HG02981 (cell line): ENCODE data around the gene IFITM10.

ENCODE experiments used
- ATAC-seq: cut with Tn5 transposase; IDR thresholded peaks from one replicate; pipeline ENCODE4 v1.9.1; 2021; ENCODE audit warnings: mild to moderate bottlenecking, moderate library complexity; ENCODE audit not compliant: unreplicated experiment

The IFITM10 gene

DNA sequence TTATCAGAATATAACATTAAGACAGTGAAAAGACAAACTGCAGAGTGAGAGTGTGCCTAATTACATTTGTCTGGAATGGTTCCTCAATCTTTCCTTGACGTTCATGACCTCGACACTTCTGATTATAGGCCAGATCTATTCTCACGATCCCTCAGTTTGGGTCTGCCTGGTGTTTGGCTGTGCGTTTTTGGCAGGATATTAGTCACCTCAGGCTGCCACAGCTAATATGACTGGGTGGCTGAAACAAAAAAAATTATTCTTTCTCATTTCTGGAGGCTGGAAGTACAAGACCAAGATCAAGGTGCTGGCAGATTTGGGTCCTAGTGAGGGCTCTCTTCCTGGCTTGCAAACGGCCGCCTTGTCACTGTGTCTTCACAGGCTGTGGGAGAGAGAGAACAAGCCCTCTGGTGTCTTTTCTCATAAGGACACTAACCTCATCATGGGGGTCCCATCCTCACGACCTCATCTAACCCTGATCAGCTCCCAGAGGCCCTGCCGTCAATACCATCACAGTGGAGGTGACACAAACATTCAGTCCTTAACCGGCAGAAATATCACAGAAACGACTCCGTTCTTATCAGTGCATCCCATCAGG is 23.2 kb downstream of the IFITM10 start:
- no peak for ATAC-seq

DNA sequence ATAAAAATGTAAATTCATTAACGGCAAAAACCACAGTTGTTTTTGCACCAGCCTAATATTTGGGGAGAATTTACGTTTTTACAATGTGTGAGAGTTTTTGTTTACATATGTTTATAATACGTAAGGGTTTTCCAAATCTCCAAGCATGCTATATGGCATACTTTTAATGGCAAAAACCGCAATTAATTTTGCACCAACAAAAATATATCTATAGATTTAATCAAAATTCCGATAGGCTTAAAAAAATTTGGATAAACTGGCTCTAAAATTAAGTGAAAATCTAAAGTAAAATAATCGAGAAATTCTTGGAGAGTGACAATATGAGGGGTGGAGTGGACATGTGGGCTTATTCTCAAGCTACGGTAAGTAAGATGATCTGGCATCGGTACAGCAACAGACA is 30.6 kb downstream of the IFITM10 start:
- no peak for ATAC-seq

DNA sequence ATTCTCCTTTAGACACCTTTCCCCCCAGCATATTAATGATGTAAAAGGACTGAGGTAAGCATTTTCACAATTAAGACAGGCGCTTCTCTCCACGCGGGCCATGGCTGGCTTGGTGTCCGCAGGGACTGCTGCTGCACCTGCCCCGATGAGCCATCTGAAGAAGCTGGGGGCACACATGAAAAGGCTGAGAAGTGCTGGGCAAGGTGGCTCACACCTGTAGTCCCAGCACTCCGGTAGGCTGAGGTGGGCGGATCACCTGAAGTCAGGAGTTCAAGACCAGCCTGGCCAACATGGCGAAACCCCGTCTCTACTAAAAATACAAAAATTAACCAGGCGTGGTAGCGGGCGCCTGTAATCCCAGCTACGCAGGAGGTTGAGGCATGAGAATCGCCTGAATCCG is 32.1 kb downstream of the IFITM10 start:
- ATAC-seq, result no peak

DNA sequence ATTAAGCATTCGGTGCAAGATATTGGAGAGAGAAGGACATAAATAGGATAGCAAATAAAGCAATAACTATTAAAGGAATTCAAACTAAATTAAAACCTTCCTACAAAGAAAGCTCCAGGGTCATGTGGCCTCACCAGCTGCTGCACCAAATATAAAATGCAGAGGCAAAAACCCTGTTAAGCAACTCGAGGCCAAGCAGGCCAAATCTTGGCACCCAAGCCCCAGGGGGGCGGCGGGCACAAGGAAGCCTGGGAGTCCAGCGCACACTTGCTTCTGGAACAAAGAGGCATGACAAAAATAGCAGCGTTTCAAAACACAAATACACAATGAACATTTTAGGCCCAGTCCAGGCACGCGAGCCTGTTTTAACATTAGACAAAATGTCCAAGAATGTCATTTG is 32.6 kb downstream of the IFITM10 start:
- no peak for ATAC-seq

DNA sequence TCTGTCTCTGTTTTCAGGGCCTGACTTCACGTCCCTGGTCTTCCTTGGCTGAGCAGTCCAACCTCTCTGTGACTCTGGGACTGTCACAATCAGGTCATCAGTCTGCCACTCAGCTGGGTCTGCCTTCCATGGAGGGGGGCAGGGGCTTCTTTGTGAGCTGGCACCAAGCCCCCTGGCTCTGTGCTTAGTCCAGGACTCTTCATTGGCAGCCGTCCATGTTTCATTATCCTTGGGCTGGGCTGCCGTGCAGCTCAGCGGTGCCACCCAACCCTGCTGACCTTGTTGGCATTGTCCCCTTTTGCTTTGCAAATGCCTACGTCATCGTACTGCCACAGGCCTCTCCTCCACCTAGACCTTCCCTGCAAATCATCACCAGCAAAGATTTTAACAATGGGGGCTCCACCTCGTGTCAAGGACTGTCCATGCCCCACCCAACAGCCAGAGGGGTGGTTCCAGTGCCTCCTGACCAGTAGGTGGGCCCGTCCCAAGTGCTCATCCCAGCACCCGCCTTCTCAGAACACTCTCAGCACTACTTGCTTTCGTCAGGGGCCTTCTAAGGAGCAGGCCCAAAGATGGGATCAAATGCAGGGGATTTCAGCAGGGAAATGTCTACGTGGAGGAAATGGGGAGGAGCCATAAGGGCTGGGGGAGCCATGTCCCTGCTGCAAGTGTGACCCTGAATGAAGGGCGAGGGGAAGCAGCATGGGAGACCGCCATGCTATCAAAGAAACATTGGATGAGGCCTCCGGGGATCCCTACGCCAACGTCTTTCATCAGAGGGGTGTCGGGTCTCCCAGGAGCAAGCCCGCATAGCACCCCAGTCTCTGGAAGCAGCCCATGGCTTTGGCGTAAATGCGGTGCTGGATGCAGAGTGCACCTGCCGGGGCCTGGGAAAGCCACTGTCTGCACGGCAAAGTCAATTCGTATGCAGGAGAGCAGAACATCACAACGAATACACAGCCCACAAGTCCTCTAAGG is 35.2 kb downstream of the IFITM10 start:
- no peak for ATAC-seq

DNA sequence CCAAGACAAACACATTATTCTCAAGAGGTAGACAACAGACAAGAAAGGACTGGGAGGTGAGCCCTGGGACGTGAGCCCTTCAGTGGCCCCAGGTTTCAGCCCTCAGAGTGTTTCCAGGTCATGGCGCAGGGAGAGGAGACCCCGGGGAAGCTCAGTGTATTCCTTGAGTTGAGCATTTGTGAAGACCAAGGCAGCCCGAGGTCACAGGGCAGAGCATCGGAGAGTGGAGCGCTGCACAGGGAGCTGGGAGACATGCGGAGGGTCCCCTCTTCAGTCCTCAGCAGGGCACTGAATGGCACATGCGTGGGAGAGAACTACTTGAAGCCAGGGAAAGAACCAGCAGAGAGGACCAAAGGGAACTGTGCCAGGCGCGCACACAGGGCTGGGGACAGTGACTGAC is 41.7 kb downstream of the IFITM10 start:
- ATAC-seq, result no peak

DNA sequence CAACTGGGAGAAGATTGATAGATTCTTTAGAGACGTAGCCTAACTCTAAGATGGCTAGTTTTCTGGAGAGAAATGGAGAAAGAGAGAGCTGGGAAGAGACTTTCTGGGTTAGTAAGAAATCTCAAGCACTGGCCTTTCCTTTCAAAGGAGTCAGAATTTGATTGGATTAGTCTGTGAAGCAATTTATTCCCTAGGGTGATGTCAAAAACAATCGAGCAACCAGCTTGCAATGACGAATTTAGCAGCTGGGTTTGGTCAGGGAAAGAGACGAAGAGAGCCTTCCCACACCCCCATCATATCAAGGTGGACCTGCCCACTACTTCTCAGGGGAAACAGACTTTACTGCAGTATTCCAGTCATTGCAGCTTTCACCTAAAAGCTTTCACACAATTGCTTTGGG is 42.6 kb downstream of the IFITM10 start:
- ATAC-seq, result no peak

DNA sequence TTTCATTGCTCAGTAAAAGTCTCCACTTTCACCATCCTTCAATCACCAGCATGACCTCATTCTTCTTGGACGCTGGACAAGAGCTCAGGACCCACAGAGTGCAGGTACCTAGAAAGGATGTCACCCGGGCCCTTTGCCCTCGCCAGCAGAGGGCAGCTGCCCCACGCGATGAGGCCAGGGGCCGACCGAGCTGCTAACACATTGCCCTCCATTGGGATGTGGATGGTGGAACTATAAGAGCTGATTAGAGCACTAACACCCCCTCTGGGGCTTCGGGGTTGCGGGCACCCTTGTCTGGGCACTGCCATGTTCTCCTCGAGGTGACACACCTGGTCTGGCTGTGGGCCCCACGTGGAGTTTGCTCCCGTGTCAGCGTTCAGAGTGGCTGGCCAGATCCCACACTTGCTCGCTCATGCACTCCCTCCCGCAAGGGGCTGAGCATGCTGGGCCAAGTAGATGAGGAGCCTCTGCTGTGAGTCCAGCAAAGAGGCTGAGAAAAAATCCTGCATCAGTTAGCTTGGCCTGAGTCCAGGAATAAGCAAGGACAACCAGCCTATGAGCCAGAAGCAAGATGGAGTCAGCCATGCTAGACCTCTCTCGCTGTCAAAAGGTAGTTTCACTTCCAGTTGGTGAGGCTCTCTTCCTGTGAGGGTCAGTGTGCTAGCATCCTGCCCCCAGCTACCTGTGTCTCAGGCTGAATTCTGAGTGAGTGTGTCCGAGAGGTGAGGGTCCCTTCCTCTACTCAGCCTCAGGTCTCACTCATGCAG is 43.6 kb downstream of the IFITM10 start:
- no peak for ATAC-seq

DNA sequence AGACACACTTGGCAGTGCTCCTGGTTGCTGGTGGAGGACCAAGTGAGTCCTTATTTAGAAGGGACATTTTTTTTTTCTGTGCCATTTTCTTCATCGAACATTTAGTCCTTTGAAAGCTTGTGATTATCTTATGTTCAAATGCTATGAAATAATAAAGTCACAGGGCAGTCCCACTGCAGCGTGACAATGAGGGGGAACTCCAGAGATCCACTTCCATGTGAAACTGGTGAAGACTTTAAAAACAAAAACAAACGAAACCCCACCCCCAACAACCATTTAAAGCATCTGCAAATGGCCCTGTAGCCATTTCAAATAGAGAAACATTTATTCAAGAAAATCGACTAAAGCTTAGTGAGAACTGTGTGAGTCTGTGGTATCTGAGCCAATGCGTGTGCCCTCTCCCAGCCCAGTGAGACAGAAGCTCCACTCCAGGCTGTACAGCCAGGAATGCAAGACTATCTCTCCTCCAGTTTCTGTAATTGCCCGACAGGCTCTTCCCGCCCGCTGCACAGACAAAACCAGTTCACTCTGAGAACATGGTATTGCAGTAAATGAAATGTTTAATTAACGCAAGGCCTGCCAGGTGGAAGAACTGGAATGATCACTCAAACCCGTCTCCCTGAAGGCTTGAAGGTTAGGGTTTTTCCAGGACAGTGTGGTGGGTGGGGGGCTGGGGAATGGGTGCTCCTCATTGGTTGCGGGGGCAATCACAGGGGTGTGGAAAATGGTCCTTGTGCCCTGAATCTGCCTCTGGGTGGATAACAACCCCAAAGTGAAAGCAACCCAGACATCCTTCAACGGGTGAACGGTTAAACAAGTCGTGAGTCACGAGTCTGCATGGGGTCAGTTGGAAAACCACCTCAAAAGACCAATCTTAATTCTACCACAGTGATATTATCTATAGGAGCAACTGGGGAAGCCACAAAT is 45.0 kb downstream of the IFITM10 start:
- ATAC-seq, result no peak

DNA sequence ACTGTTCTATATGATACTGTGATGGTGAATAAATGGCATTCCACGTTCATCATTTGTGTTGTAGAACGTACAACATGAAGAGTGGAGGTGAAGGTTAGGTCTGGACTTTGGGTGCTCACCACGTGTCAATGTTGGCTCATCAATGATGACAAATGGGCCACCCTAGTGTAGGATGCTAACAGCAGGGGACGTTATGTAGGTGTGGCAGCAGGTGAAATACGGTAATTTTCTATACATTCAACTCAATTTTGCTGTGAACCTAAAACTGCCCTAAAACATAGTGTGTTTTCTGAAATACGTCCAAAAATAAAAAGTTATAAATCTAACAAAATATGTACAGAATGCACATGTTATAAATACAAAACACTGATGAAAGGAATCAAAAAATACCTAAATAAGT is 47.2 kb downstream of the IFITM10 start:
- no peak for ATAC-seq

DNA sequence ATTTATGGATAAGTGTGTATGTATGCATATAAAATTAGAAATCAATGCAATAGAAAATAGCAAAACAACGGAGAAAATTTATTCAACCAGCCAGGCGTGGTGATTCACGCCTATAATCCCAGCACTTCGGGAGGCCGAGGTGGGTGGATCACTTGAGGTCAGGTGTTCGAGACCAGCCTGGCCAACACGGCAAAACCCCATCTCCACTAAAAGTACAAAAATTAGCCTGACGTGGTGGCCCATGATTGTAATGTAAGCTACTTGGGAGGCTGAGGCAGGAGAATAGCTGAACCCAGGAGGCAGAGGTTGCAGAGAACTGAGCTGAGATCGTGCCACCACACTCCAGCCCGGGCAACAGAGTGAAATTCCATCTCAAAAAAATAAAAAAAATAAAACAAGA is 47.9 kb downstream of the IFITM10 start:
- no peak for ATAC-seq

DNA sequence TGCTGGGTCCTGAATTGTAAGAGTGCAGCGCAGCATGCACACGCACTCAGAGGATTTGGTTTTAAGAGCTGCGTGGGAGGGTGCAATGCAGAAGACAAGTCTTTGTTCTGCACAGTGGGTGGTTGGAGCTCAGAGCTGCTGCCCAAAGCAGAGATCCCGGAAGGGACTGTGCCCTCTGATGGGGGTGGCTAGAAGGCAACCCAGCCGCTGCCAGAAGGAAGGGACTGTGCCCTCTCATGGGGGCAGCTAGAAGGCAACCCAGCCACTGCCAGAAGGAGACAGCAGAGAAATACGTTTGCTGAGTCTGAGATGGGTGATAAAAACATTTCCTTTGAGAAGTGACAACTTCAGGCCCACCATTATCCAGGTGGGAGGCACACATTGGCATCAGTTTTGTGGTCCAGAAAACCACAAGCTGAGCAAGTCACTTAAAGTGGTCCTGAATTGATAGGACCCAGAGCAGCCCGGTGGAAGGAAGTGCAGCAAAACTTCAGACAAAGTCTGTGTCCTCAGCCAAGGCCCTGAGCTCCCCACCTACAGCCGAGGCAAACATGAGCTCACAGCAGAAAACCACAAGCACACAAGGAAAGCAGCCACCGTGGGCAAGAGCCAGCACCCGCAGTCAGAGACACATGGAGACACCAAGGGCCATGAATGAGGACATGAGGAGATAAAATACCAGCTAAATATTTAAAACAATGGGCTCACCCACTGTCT is 49.1 kb downstream of the IFITM10 start:
- no peak for ATAC-seq

DNA sequence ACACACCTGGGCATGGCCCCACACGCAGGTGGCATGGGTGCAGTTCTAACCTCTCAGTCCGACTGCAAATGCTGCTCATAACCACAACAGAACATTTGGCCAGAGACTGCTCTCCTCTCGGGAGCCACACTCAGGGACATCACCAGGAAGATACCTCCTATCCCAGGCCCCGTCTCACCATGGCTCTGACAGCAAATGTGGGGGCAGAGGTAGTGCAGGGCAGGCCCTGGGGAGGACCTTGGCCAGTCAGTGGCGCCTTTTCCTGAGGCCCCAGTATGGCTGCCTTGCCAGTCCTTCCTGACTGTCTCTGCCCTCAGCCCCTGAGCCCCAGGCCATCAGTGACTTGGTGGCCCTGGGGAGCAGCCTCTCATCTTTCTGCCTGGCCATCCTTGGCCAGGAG is 50.6 kb downstream of the IFITM10 start:
- ATAC-seq, result no peak

DNA sequence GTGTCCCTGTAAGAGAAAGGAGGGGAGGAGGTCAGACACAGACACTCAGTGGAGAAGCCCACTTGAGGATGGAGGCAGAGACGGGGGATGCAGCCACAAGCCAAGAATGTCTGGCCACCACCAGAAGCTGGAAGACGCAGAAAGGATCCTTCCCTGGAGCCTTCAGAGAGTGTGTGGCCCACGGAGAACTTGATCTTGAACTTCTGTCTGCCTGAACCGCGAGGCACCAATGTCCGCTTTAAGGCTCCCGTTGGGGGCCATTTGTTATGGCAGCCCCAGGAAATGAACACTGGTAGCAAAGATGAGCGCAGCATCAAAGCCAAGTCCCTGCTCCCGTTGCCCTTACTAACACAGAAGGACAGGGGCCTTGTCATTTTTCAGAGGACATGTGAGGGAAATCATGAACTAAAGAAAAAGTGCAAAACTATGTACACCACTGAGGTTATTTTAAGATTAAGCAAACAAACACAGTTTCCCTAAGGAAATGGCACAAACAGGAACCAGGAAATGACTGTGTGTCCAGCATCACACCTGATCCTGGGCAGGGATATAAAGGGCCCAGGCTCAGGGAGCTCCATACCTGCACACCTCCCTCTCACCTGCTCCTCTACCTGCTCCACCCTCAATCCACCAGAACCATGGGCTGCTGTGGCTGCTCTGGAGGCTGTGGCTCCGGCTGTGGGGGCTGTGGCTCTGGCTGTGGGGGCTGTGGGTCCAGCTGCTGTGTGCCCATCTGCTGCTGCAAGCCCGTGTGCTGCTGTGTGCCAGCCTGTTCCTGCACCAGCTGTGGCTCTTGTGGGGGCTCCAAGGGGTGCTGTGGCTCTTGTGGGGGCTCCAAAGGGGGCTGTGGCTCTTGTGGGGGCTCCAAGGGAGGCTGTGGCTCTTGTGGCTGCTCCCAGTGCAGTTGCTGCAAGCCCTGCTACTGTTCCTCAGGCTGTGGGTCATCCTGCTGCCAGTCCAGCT is 53.5 kb downstream of the IFITM10 start, which contains the start of gene KRTAP5-6:
KRTAP5-6 (plus strand) TSS at position 588 of the 963 bp plus-strand sequence; CDS start at position 639, 51 bp downstream.
- ATAC-seq, result no peak

DNA sequence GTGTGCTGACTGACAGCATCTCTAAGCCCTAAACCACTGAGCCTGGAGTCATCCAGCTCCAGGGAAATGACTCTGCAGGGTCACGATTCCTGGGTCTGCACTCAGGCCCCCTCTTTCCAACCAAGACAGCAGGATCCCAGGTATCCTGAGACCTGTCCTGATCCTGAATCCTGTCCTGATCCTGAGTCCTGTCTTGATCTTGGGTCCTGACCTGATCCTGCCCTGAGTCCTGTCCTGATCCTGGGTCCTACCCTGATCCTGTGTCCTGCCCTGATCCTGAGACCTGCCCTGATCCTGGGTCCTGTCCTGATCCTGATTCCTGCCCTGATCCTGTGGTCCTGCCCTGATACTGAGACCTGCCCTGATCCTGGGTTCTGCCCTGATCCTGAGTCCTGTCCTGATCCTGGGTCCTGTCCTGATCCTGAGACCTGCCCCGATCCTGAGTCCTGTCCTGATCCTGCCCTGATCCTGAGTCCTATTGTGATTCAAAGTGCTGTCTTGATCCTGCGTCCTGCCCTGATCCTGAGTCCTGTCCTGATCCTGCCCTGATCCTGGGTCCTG is 54.8 kb downstream of the IFITM10 start:
- ATAC-seq, result no peak

DNA sequence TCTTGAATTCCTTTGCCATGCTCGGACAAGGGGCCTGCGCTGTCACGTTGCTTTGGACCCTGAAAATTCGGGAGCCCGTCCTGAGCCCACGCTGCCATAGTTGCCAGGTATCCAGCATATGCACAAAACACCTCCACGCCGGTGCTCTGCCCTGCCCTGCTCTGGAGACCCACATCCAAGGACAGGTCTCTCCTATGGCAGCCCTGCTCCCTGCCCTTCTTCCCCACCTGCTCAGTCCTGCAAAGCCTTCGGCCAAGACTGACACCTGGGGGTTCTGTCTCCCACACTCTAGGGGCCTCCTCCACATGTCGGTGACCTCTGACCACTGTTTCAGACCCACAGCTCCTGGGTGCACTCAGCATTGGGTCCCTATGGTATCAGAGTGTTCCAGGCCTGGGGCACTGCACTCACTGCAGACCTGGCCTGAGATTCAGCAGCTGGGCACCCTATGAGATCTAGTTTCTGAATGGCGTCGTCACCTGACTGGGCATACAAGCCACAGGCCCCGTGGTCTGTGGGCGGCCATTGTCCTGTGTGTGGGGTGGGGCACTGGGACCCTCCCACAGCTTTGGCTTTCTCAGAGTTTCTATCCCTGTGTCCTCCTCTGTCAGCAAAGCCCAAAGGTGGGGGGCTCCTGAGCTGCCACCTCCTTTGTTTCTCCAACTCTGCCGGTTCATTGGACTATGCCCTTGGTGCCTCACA is 55.4 kb downstream of the IFITM10 start:
- ATAC-seq, result no peak

DNA sequence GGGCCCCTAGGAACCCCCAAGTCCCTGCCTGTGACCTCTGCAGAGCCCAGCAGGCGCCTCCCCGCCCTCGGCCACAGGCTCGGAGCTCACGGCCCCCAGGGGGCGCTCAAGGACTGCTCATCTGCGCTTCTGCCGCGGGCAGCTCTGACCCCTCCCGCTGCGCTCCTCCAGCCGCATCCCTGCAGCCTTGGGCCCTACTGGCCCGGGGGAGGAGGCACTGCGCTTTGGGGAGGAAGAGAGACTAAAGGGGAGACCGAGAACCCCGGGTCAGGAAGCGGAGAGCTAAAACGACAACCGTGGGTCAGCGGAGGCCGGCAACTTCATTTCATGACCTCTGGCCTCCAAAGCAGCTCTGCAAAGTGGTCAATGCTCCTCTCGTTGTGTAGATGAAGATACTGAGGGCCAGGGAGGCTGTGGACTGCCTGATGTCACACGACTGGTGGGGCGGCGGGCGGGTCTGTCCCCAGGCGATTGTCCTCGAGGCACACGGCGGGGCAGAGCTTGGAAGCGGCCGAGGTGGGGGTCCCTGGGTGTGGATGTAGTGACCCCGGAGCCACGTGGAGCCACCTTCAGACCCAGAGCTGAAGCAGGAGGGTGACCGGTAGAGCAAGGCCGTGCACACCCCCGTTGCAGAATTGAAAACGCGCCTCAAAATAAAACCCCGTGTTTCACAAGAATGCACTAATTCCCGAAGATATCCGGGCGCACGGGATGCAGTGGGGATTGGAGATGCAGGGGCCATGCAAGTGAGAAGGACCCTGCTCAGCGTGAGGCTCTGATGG is 56.1 kb downstream of the IFITM10 start:
- ATAC-seq, result peak; percentile 56
